Measurements from ENCODE around the gene SLC36A4.

The SLC36A4 gene

DNA sequence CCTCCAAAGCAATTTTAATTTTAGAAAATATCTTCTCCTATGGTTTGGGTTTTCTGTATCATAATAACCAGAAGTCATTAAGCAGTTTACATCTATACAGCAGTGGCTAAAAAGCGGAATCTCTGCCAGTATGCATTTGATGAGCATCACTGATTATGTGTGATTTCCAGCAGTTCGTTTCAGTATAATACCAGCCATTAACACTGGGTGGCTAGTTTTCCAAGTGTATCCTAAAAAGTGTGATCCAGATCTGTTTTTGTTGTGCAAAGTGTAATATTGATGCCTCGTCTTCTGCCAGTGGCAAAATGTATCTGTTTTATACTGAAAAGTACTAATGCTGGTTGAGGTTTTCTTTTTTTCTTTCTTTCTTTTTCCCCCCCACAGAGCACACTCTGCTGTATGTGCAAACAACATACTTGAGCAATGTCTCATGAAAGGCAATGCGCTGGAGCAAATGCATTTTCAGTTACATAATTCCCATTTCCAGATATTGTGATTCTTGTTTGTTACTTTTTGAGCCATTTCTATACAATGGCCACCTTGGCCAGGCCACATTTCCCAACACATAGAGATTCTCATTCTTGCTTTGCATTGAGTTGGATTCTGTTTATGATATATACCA, 64.2 kb downstream of the SLC36A4 start:
- Histone ChIP-seq H3K9me3 (ENCODE audit: insufficient read depth, low read length) (no peaks in the 10 kb centered on the region), H2AFZ (ENCODE audit: low read depth, low read length, severe bottlenecking) (no peak overlapping the region)
- TF ChIP-seq, protein P1, sequence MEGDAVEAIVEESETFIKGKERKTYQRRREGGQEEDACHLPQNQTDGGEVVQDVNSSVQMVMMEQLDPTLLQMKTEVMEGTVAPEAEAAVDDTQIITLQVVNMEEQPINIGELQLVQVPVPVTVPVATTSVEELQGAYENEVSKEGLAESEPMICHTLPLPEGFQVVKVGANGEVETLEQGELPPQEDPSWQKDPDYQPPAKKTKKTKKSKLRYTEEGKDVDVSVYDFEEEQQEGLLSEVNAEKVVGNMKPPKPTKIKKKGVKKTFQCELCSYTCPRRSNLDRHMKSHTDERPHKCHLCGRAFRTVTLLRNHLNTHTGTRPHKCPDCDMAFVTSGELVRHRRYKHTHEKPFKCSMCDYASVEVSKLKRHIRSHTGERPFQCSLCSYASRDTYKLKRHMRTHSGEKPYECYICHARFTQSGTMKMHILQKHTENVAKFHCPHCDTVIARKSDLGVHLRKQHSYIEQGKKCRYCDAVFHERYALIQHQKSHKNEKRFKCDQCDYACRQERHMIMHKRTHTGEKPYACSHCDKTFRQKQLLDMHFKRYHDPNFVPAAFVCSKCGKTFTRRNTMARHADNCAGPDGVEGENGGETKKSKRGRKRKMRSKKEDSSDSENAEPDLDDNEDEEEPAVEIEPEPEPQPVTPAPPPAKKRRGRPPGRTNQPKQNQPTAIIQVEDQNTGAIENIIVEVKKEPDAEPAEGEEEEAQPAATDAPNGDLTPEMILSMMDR (IDR thresholded peaks at IDR 0.05; ENCODE audit: insufficient read depth, low read length, poor library complexity, severe bottlenecking), result no peak
- no peak for TF ChIP-seq EZH2phosphoT487 (conservative IDR thresholded peaks at IDR 0.05; ENCODE audit: low read length)

DNA sequence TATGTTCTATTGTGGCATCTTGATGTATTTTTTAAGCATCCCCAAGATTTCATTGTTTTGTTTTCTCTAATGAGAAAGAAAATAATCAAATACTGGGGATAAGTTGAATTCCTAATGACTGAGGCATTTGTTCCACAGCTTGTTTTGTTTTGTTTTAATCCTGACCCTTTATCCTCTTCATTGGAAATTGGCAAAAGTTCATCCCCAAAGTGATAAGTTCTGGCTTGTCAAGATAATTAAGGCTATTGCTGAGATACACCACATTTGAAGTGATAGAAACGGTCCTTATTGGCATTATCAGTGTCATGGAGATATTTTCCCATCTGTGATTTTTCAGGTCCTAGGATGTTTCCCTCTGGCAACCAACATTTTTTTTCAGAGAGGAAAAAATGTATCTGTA, 65.0 kb downstream of the SLC36A4 start:
- H3K79me2 ChIP-seq (ENCODE audit: insufficient read depth, low read length), result no peaks in the 10 kb centered on the region
- no peaks in the 10 kb centered on the region for H3K27me3 ChIP-seq (ENCODE audit: low read length)
- no peak overlapping the region for H2AFZ ChIP-seq (ENCODE audit: low read depth, low read length, severe bottlenecking)
- H3K27ac ChIP-seq (ENCODE audit: low read depth, low read length), result no peak overlapping the region
- H3K9ac ChIP-seq (ENCODE audit: low read length), result no peak overlapping the region
- no peaks in the 10 kb centered on the region for H3F3A ChIP-seq (ENCODE audit: insufficient read depth)
- TF ChIP-seq, protein P1 (IDR thresholded peaks at IDR 0.05; ENCODE audit: insufficient read depth, low read length, poor library complexity, severe bottlenecking), result no peak
- TF ChIP-seq EZH2phosphoT487 (conservative IDR thresholded peaks at IDR 0.05; ENCODE audit: low read length), result no peak
- H3K4me2 ChIP-seq (ENCODE audit: low read depth, low read length, poor library complexity, severe bottlenecking), result no peak overlapping the region
- H3K9me2 ChIP-seq (replicated peaks; ENCODE audit: insufficient read depth, low read length), result no peaks in the 10 kb centered on the region
- no peaks in the 10 kb centered on the region for H3K9me3 ChIP-seq (ENCODE audit: insufficient read depth, low read length)
- H3K4me3 ChIP-seq (ENCODE audit: insufficient read depth, low read length, poor library complexity, severe bottlenecking), result no peak overlapping the region
- H3K36me3 ChIP-seq (ENCODE audit: low read length), result no peaks in the 10 kb centered on the region
- no peaks in the 10 kb centered on the region for H4K20me1 ChIP-seq (ENCODE audit: low read depth, low read length)

More for the DNA sequence above, 64.2 kb downstream of the SLC36A4 start:
- H4K20me1 ChIP-seq (ENCODE audit: low read depth, low read length), result no peaks in the 10 kb centered on the region
- no peak overlapping the region for H3K4me2 ChIP-seq (ENCODE audit: low read depth, low read length, poor library complexity, severe bottlenecking)
- H3K9me2 ChIP-seq (replicated peaks; ENCODE audit: insufficient read depth, low read length), result no peaks in the 10 kb centered on the region
- no peaks in the 10 kb centered on the region for H3K36me3 ChIP-seq (ENCODE audit: low read length)
- no peaks in the 10 kb centered on the region for H3F3A ChIP-seq (ENCODE audit: insufficient read depth)
- H3K27ac ChIP-seq (ENCODE audit: low read depth, low read length), result no peak overlapping the region
- no peaks in the 10 kb centered on the region for H3K79me2 ChIP-seq (ENCODE audit: insufficient read depth, low read length)
- H3K27me3 ChIP-seq (ENCODE audit: low read length), result no peaks in the 10 kb centered on the region
- H3K4me3 ChIP-seq (ENCODE audit: insufficient read depth, low read length, poor library complexity, severe bottlenecking), result no peak overlapping the region
- H3K9ac ChIP-seq (ENCODE audit: low read length), result no peak overlapping the region

DNA sequence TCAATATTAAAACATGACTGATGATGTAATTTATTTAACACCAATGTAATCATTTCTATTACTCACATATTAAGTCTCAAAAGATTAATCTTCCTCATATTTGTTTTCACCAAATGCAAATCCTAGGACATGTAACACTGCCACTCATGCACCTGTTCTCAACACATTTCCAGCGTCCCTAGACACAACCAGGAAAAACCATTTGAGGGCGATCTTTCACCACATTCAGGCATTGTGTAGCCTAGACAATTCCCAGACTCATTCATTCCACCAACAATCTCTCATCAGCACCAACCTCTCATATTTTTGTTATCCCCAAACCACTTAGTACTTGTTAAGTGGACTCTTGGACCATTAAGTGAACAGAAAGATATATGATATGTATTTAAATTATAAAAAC, 66.1 kb downstream of the SLC36A4 start:
- no peaks in the 10 kb centered on the region for H3K9me3 ChIP-seq (ENCODE audit: insufficient read depth, low read length)
- no peaks in the 10 kb centered on the region for H3K9me2 ChIP-seq (replicated peaks; ENCODE audit: insufficient read depth, low read length)
- no peak overlapping the region for H3K4me2 ChIP-seq (ENCODE audit: low read depth, low read length, poor library complexity, severe bottlenecking)
- TF ChIP-seq, protein P1 (IDR thresholded peaks at IDR 0.05; ENCODE audit: insufficient read depth, low read length, poor library complexity, severe bottlenecking), result no peak
- TF ChIP-seq EZH2phosphoT487 (conservative IDR thresholded peaks at IDR 0.05; ENCODE audit: low read length), result no peak
- H3K27ac ChIP-seq (ENCODE audit: low read depth, low read length), result no peak overlapping the region
- no peaks in the 10 kb centered on the region for H3K27me3 ChIP-seq (ENCODE audit: low read length)
- no peaks in the 10 kb centered on the region for H3F3A ChIP-seq (ENCODE audit: insufficient read depth)
- H4K20me1 ChIP-seq (ENCODE audit: low read depth, low read length), result no peaks in the 10 kb centered on the region
- no peaks in the 10 kb centered on the region for H3K79me2 ChIP-seq (ENCODE audit: insufficient read depth, low read length)
- H3K36me3 ChIP-seq (ENCODE audit: low read length), result no peaks in the 10 kb centered on the region
- H2AFZ ChIP-seq (ENCODE audit: low read depth, low read length, severe bottlenecking), result no peak overlapping the region
- H3K9ac ChIP-seq (ENCODE audit: low read length), result no peak overlapping the region
- no peak overlapping the region for H3K4me3 ChIP-seq (ENCODE audit: insufficient read depth, low read length, poor library complexity, severe bottlenecking)

All from SU-DHL-6 (cell line).